H1 (cell line): ENCODE measurements around the gene GGA3. TPM values are rescaled to one million over a fixed set of nuclear protein-coding genes. Genes with fewer than 3 reads are reported as not detected.

Source experiments
- ATF2 ChIP-seq: IDR thresholded peaks from 2 replicates; pipeline ENCODE4 v1.6.1; 2012; ENCODE audit warnings: low read length, inconsistent platforms
- BRCA1 ChIP-seq: IDR thresholded peaks from 2 replicates; pipeline ENCODE4 v1.6.1; 2012; ENCODE audit warnings: low read depth, low read length, improper control_type of control experiment
- RBBP5 ChIP-seq: IDR thresholded peaks from 2 replicates; pipeline ENCODE4 v1.7.1; 2012; ENCODE audit warnings: low read depth, mild to moderate bottlenecking, inconsistent platforms, low read length, moderate library complexity, borderline replicate concordance
- polyA plus RNA-seq, 7 experiments: library from polyadenylated mRNA; depleted of rRNA in 3 of 7; stranded (reverse) in 5 of 7; unstranded in 2 of 7; fragments of >200 nt in 5 of 7; fragments of 200-250 nt in 2 of 7; gene quantifications; 1 replicate in 5 of 7; 2 replicates in 1 of 7; 4 replicates in 1 of 7; pipeline versions ENCODE4 v1.2.1 to v1.2.3, GENCODE V29; 2011 to 2013; ENCODE audit warnings: missing spikeins in 2 of 7, mixed read lengths in 2 of 7
- total RNA-seq: library from RNA; stranded (reverse); fragmentation: NEBNext Ultra II Directional; extraction: Animal tissue kit (Norgen Biotek cat#: 25700); gene quantifications from 2 replicates; pipeline ENCODE4 v1.2.1, GENCODE V29; 2021

GGA3 gene
- total and polyA plus RNA-seq, 2 of the 8 experiments (the other 6 are each of a cell fraction or from before 2014, with no cell fraction given), result 40.6 to 60.0 TPM

- TF ChIP-seq RBBP5 (no peak), ATF2 (no peak), BRCA1 (no peak)
Observed at GRCh38 chr17:75228305-75228704, 33.1 kb downstream of the GGA3 start (continued).
